Choroid plexus epithelial cell (primary cell): ENCODE measurements around the gene MBNL3.

ENCODE experiments used
- DNase-seq: peaks from one replicate; pipeline ENCODE4 v3.0.0-alpha.2; 2010; ENCODE audit warnings: low read depth
- H3K4me3 ChIP-seq: 2 replicates; pipeline ENCODE4 v1.5.1; 2011; ENCODE audit warnings: low read depth, mild to moderate bottlenecking, control low read depth, low read length, moderate library complexity
- CTCF ChIP-seq: conservative IDR thresholded peaks from 2 replicates; pipeline ENCODE4 v1.5.1; 2011; ENCODE audit warnings: low read depth, mild to moderate bottlenecking, control low read depth, inconsistent platforms, low read length, moderate library complexity

MBNL3 gene

GRCh38 chrX:132411310-132411977, 77.4 kb downstream of the MBNL3 start:
- no peak for DNase-seq
- TF ChIP-seq CTCF: no peak
- H3K4me3 ChIP-seq: no peak overlapping the region

GRCh38 chrX:132409780-132410556, 78.9 kb downstream of the MBNL3 start:
- H3K4me3 ChIP-seq: no peak overlapping the region
- no peak for DNase-seq
- no peak for TF ChIP-seq CTCF

- no peak for TF ChIP-seq CTCF
- H3K4me3 ChIP-seq: no peak overlapping the region
- no peak for DNase-seq
These were observed 81.1 kb downstream of the MBNL3 start for GRCh38 chrX:132407691-132408090.

GRCh38 chrX:132406106-132406505, 82.7 kb downstream of the MBNL3 start:
- no peak for DNase-seq
- TF ChIP-seq CTCF: no peak
- H3K4me3 ChIP-seq: no peak overlapping the region

GRCh38 chrX:132404266-132404665, 84.6 kb downstream of the MBNL3 start:
- no peak for DNase-seq
- H3K4me3 ChIP-seq: no peak overlapping the region
- no peak for TF ChIP-seq CTCF

- TF ChIP-seq CTCF: no peak
- DNase-seq: peak; percentile 28
These were observed 86.9 kb downstream of the MBNL3 start for GRCh38 chrX:132401935-132402334.

More at GRCh38 chrX:132401935-132402334, 86.9 kb downstream of the MBNL3 start:
- no peak overlapping the region for H3K4me3 ChIP-seq
